SU-DHL-6 (cell line): ENCODE data around the gene ITGB1.
"Not testable (repeated sequence)": the region's sequence is repeated elsewhere in the genome, so short reads cannot be mapped to it uniquely, and the experiment has no call there.

ENCODE experiments used
- H2AFZ ChIP-seq: fragments of 200-600 bp; sonication (generic); 2 replicates; pipeline ENCODE4 v1.6.1; 2014; ENCODE audit warnings: low read depth, mild to moderate bottlenecking, moderate library complexity, mixed read lengths, antibody characterized with exemption, low read length; ENCODE audit not compliant: severe bottlenecking
- H3F3A ChIP-seq: fragments of 200-600 bp; shearing (Covaris generic); 2 replicates; pipeline ENCODE4 v1.6.0; 2016; ENCODE audit warnings: antibody characterized with exemption, mild to moderate bottlenecking; ENCODE audit not compliant: insufficient read depth
- H3K27ac ChIP-seq: fragments of 200-600 bp; sonication (generic); 2 replicates; pipeline ENCODE4 v1.5.1; 2016; ENCODE audit warnings: low read depth, mild to moderate bottlenecking, low read length, moderate library complexity, mixed read lengths
- H3K27me3 ChIP-seq: fragments of 200-600 bp; sonication (generic), shearing (Covaris generic); 2 replicates; pipeline ENCODE4 v1.6.0; 2014; ENCODE audit warnings: mild to moderate bottlenecking, low read length
- H3K36me3 ChIP-seq: fragments of 200-600 bp; sonication (generic); 2 replicates; pipeline ENCODE4 v1.6.1; 2014; ENCODE audit warnings: mild to moderate bottlenecking, low read length, mixed read lengths
- H3K4me2 ChIP-seq: fragments of 300-600, 200-600 bp; shearing (Covaris generic), sonication (generic); 2 replicates; pipeline ENCODE4 v1.6.0; 2014; ENCODE audit warnings: low read length, low read depth, mild to moderate bottlenecking; ENCODE audit not compliant: poor library complexity, severe bottlenecking
- H3K4me3 ChIP-seq: fragments of 200-600 bp; sonication (generic); 2 replicates; pipeline ENCODE4 v1.5.1; 2014; ENCODE audit warnings: antibody characterized with exemption, low read length, mild to moderate bottlenecking, mixed read lengths; ENCODE audit not compliant: insufficient read depth, poor library complexity, severe bottlenecking
- H3K79me2 ChIP-seq: fragments of 200-600 bp; sonication (generic); 2 replicates; pipeline ENCODE4 v1.6.1; 2014; ENCODE audit warnings: mild to moderate bottlenecking, low read length, moderate library complexity; ENCODE audit not compliant: insufficient read depth
- H3K9ac ChIP-seq: fragments of 200-600 bp; sonication (generic); 2 replicates; pipeline ENCODE4 v1.7.0; 2014; ENCODE audit warnings: mild to moderate bottlenecking, low read length
- H3K9me2 ChIP-seq: fragments of 200-600 bp; sonication (generic); replicated peaks from 2 replicates; pipeline ENCODE4 v1.6.1; 2014; ENCODE audit warnings: low read length; ENCODE audit not compliant: insufficient read depth
- H3K9me3 ChIP-seq: fragments of 200-600 bp; sonication (generic); 2 replicates; pipeline ENCODE4 v1.6.1; 2014; ENCODE audit warnings: low read length, mixed read lengths; ENCODE audit not compliant: insufficient read depth
- H4K20me1 ChIP-seq: fragments of 200-600 bp; sonication (generic); 2 replicates; pipeline ENCODE4 v1.6.1; 2014; ENCODE audit warnings: low read depth, mild to moderate bottlenecking, antibody characterized with exemption, low read length, moderate library complexity, mixed read lengths
- EZH2phosphoT487 ChIP-seq: fragments of 200-600 bp; sonication (generic), shearing (Covaris generic); conservative IDR thresholded peaks from 2 replicates; pipeline ENCODE4 v1.6.1; 2018; ENCODE audit warnings: mild to moderate bottlenecking, antibody characterized with exemption, low read length, moderate library complexity, mixed read lengths
- TF ChIP-seq, protein P1 (sequence below): fragments of 200-600 bp; sonication (generic); IDR thresholded peaks from one replicate; pipeline ENCODE4 v1.5.1; 2017; ENCODE audit warnings: antibody characterized with exemption, mild to moderate bottlenecking, low read length, moderate library complexity; ENCODE audit not compliant: insufficient read depth, poor library complexity, severe bottlenecking

Gene ITGB1

DNA sequence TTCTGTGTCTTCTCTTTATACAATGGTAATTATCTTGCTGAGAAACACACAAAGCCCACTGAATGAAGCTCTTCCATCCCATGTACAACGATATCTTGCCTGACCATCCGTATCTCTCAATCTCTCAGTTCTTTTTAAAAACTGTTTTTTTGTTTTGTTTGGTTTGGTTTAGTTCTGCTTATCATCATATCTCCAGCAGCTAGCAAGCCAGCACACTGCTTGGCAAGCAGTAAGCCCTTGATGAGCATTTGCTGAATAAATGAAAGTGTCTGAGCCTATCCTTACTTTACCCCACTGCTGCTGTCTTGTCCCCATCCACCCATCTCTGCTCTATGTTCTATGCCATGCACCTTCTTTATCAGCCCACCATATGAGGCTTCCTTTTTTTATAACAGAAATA, 34.2 kb downstream of the ITGB1 start:
- no peaks in the 10 kb centered on the region for H4K20me1 ChIP-seq
- no peak overlapping the region for H2AFZ ChIP-seq
- no peak for TF ChIP-seq EZH2phosphoT487
- TF ChIP-seq, protein P1, sequence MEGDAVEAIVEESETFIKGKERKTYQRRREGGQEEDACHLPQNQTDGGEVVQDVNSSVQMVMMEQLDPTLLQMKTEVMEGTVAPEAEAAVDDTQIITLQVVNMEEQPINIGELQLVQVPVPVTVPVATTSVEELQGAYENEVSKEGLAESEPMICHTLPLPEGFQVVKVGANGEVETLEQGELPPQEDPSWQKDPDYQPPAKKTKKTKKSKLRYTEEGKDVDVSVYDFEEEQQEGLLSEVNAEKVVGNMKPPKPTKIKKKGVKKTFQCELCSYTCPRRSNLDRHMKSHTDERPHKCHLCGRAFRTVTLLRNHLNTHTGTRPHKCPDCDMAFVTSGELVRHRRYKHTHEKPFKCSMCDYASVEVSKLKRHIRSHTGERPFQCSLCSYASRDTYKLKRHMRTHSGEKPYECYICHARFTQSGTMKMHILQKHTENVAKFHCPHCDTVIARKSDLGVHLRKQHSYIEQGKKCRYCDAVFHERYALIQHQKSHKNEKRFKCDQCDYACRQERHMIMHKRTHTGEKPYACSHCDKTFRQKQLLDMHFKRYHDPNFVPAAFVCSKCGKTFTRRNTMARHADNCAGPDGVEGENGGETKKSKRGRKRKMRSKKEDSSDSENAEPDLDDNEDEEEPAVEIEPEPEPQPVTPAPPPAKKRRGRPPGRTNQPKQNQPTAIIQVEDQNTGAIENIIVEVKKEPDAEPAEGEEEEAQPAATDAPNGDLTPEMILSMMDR, result no peak
- H3K27me3 ChIP-seq, result no peaks in the 10 kb centered on the region
- H3K36me3 ChIP-seq, result no peaks in the 10 kb centered on the region
- no peaks in the 10 kb centered on the region for H3F3A ChIP-seq
- H3K79me2 ChIP-seq, result no peaks in the 10 kb centered on the region
- H3K4me2 ChIP-seq, result no peak overlapping the region
- no peaks in the 10 kb centered on the region for H3K9me2 ChIP-seq
- H3K9ac ChIP-seq, result no peak overlapping the region
- H3K27ac ChIP-seq, result no peak overlapping the region
- H3K4me3 ChIP-seq, result no peak overlapping the region
- H3K9me3 ChIP-seq, result no peaks in the 10 kb centered on the region

DNA sequence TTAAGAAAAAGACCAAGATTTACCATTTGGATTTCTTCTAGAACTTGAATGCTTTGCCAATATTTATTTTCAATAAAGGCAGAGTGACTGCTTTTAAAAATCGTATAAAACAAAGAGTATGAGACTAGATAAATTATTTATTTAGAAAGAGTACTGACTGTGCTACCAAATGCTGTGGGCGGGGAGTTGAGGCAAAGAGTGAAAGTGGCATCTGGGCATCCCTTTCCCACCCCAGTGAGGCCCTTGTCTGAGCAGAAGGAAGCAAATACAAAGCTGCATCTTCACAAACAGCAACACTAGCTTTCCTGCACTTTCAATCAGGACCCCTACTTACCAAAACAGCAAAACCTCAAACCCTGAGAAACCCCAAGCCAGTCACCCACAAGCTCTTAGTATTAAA, 34.9 kb downstream of the ITGB1 start:
- H3K4me2 ChIP-seq, result no peak overlapping the region
- no peaks in the 10 kb centered on the region for H3K36me3 ChIP-seq
- no peaks in the 10 kb centered on the region for H3K9me2 ChIP-seq
- no peak overlapping the region for H3K27ac ChIP-seq
- H4K20me1 ChIP-seq, result no peaks in the 10 kb centered on the region
- no peak overlapping the region for H2AFZ ChIP-seq
- TF ChIP-seq, protein P1, result no peak
- TF ChIP-seq EZH2phosphoT487, result no peak
- no peaks in the 10 kb centered on the region for H3K27me3 ChIP-seq
- H3K9ac ChIP-seq, result no peak overlapping the region
- no peaks in the 10 kb centered on the region for H3F3A ChIP-seq
- no peaks in the 10 kb centered on the region for H3K79me2 ChIP-seq
- no peak overlapping the region for H3K4me3 ChIP-seq
- H3K9me3 ChIP-seq, result no peaks in the 10 kb centered on the region

DNA sequence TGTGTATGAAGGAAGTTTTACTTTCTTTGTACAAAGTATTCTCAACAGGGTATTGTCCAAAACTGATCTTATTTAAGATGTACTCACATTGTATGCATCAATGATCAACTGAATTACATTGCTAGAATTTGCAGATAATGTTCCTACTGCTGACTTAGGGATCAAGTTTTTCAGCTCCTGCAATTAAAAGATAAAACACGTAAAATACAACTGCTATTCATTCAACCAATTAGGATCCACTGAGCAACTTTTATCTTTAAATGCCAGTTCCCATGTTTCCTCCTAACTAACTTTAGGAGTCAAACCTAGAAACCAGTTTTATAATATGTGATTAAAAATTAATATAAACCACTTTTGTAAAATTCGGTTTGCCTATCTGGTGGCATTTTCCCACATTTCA, 35.9 kb downstream of the ITGB1 start:
- no peaks in the 10 kb centered on the region for H3K79me2 ChIP-seq
- no peaks in the 10 kb centered on the region for H3K36me3 ChIP-seq
- H3K9me2 ChIP-seq, result no peaks in the 10 kb centered on the region
- no peak overlapping the region for H3K9ac ChIP-seq
- TF ChIP-seq, protein P1, result no peak
- no peak for TF ChIP-seq EZH2phosphoT487
- H3K4me2 ChIP-seq, result no peak overlapping the region
- no peak overlapping the region for H2AFZ ChIP-seq
- no peaks in the 10 kb centered on the region for H3K9me3 ChIP-seq
- no peaks in the 10 kb centered on the region for H3F3A ChIP-seq
- H3K4me3 ChIP-seq, result no peak overlapping the region
- no peak overlapping the region for H3K27ac ChIP-seq
- no peaks in the 10 kb centered on the region for H4K20me1 ChIP-seq
- H3K27me3 ChIP-seq, result no peaks in the 10 kb centered on the region

DNA sequence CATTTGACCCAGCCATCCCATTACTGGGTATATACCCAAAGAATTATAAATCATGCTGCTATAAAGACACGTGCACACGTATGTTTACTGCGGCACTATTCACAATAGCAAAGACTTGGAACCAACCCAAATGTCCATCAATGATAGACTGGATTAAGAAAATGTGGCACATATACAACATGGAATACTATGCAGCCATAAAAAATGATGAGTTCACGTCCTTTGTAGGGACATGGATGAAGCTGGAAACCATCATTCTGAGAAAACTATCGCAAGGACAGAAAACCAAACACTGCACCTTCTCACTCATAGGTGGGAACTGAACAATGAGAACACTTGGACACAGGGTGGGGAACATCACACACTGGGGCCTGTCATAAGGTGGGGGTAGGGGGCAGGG, 40.2 kb downstream of the ITGB1 start:
- H3K79me2 ChIP-seq, H3K4me2 ChIP-seq, H3K36me3 ChIP-seq, H3K9me3 ChIP-seq, H2AFZ ChIP-seq, H3K27me3 ChIP-seq, H3F3A ChIP-seq, H4K20me1 ChIP-seq, H3K27ac ChIP-seq, H3K9ac ChIP-seq, H3K4me3 ChIP-seq, H3K9me2 ChIP-seq: not testable (repeated sequence)
